B cell (primary cell): ENCODE measurements around the gene RNF150.

Source experiments
- CTCF ChIP-seq: fragments of 200-600 bp; IDR thresholded peaks from one replicate; pipeline ENCODE4 v1.8.0; 2022; ENCODE audit warnings: antibody characterized with exemption, mild to moderate bottlenecking
- EZH2 ChIP-seq: IDR thresholded peaks from 2 replicates; pipeline ENCODE4 v1.6.1; 2012; ENCODE audit warnings: borderline replicate concordance, low read depth, mild to moderate bottlenecking, moderate library complexity, low read length; ENCODE audit not compliant: insufficient read depth, poor library complexity, severe bottlenecking

GRCh38 chr4:141004823-141005222 is 128.4 kb downstream of the RNF150 start:
- TF ChIP-seq CTCF (no peak), EZH2 (no peak)
